DMS114 treated with DMSO at 0.1 percent for 48 hours (cell line): ENCODE data around the gene CLEC3B.

Experiments used
- DNase-seq: peaks from one replicate; lab custom pipeline; 2025; ENCODE audit not compliant: unreplicated experiment; lab: John Stamatoyannopoulos, UW

CLEC3B gene

GRCh38 chr3:45003406-45003805 lies 22.7 kb upstream of the CLEC3B start:
- no peak for DNase-seq

GRCh38 chr3:45003859-45004258 lies 22.2 kb upstream of the CLEC3B start:
- no peak for DNase-seq

GRCh38 chr3:45007091-45007490 lies 19.0 kb upstream of the CLEC3B start:
- DNase-seq: no peak

- DNase-seq: no peak
These were observed 18.0 kb upstream of the CLEC3B start for GRCh38 chr3:45008117-45008516.

- DNase-seq: no peak
These were observed 16.2 kb upstream of the CLEC3B start for GRCh38 chr3:45009868-45010267.

GRCh38 chr3:45010811-45011333 lies 15.2 kb upstream of the CLEC3B start:
- no peak for DNase-seq

- DNase-seq: no peak
These were observed 14.2 kb upstream of the CLEC3B start for GRCh38 chr3:45011756-45012508.

GRCh38 chr3:45012577-45012976 lies 13.5 kb upstream of the CLEC3B start:
- DNase-seq: no peak

- no peak for DNase-seq
These were observed 9.2 kb upstream of the CLEC3B start for GRCh38 chr3:45016916-45017315.

- DNase-seq: no peak
These were observed 8.3 kb upstream of the CLEC3B start for GRCh38 chr3:45017821-45018220.

- no peak for DNase-seq
These were observed 5.6 kb upstream of the CLEC3B start for GRCh38 chr3:45020534-45020933.

- DNase-seq: no peak
These were observed 4.4 kb upstream of the CLEC3B start for GRCh38 chr3:45021524-45022297.

GRCh38 chr3:45023675-45024074 lies 2.4 kb upstream of the CLEC3B start:
- no peak for DNase-seq

- DNase-seq: no peak
These were observed 1.4 kb upstream of the CLEC3B start for GRCh38 chr3:45024542-45025255.

GRCh38 chr3:45026957-45027356 lies 854 bp downstream of the CLEC3B start:
- no peak for DNase-seq

- no peak for DNase-seq
These were observed 1.3 kb downstream of the CLEC3B start for GRCh38 chr3:45027441-45027840.

GRCh38 chr3:45029216-45029615 lies 3.1 kb downstream of the CLEC3B start:
- no peak for DNase-seq

GRCh38 chr3:45029661-45030060 lies 3.6 kb downstream of the CLEC3B start:
- DNase-seq: no peak

GRCh38 chr3:45031531-45031930 lies 5.4 kb downstream of the CLEC3B start:
- DNase-seq: no peak

- DNase-seq: no peak
These were observed 6.0 kb downstream of the CLEC3B start for GRCh38 chr3:45032113-45032512.

- DNase-seq: no peak
These were observed 7.7 kb downstream of the CLEC3B start for GRCh38 chr3:45033791-45034190.
